ENCODE results near the gene SLC9A9. TPM values are rescaled to one million over a fixed set of nuclear protein-coding genes. Genes with fewer than 3 reads are reported as not detected.

Gene SLC9A9
- total RNA-seq, 1 donor from 2014 or later: 11.4 TPM

DNA sequence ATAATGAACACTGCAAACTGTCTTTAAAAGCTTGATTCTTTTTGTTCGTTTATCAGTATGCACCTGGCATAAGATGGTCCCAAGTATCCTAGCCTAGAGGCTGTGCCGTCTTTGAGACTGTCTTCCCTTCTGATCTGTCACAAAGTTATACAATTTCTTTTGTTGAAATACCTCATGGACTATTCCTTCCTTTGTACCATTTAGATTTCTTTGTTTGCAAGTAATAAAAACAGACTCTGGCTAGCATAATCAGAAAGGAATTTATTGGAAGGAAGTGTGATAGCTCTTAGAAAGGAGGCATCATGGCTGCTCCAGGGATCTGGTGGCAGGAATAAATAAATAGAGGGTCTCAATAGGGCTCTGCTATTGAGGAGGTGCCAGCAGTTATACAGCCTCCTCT is 280.4 kb downstream of the SLC9A9 start:
- TF ChIP-seq CTCF (IDR thresholded peaks at IDR 0.05; ENCODE audit: partially characterized antibody, unreplicated experiment): no peak
- no peaks in the 10 kb centered on the region for H3K36me3 Mint-ChIP-seq (ENCODE audit: unreplicated experiment)
- H3K4me1 Mint-ChIP-seq (ENCODE audit: low read depth, unreplicated experiment): no peaks in the 10 kb centered on the region
- no peak for DNase-seq
- no peaks in the 10 kb centered on the region for H3K27me3 Mint-ChIP-seq (ENCODE audit: unreplicated experiment)
- no peaks in the 10 kb centered on the region for H3K9me3 Mint-ChIP-seq (ENCODE audit: unreplicated experiment)
- H3K4me3 Mint-ChIP-seq (ENCODE audit: unreplicated experiment): no peak overlapping the region
- no peak overlapping the region for H3K27ac Mint-ChIP-seq (ENCODE audit: unreplicated experiment)

- H3K4me1 Mint-ChIP-seq (ENCODE audit: low read depth, unreplicated experiment): no peaks in the 10 kb centered on the region
- DNase-seq: no peak
- H3K36me3 Mint-ChIP-seq (ENCODE audit: unreplicated experiment): no peaks in the 10 kb centered on the region
- no peak overlapping the region for H3K27ac Mint-ChIP-seq (ENCODE audit: unreplicated experiment)
- TF ChIP-seq CTCF (IDR thresholded peaks at IDR 0.05; ENCODE audit: partially characterized antibody, unreplicated experiment): no peak
- no peaks in the 10 kb centered on the region for H3K27me3 Mint-ChIP-seq (ENCODE audit: unreplicated experiment)
- H3K9me3 Mint-ChIP-seq (ENCODE audit: unreplicated experiment): no peaks in the 10 kb centered on the region
- H3K4me3 Mint-ChIP-seq (ENCODE audit: unreplicated experiment): no peak overlapping the region
These were observed 282.3 kb downstream of the SLC9A9 start for GRCh38 chr3:143565951-143566350.

- no peak for DNase-seq
- H3K27ac Mint-ChIP-seq (ENCODE audit: unreplicated experiment): no peak overlapping the region
- no peak for TF ChIP-seq CTCF (IDR thresholded peaks at IDR 0.05; ENCODE audit: partially characterized antibody, unreplicated experiment)
- H3K27me3 Mint-ChIP-seq (ENCODE audit: unreplicated experiment): peaks cover 1% of the 10 kb centered on the region
- no peaks in the 10 kb centered on the region for H3K9me3 Mint-ChIP-seq (ENCODE audit: unreplicated experiment)
- H3K36me3 Mint-ChIP-seq (ENCODE audit: unreplicated experiment): no peaks in the 10 kb centered on the region
- H3K4me3 Mint-ChIP-seq (ENCODE audit: unreplicated experiment): no peak overlapping the region
- no peaks in the 10 kb centered on the region for H3K4me1 Mint-ChIP-seq (ENCODE audit: low read depth, unreplicated experiment)
These were observed 284.5 kb downstream of the SLC9A9 start for GRCh38 chr3:143563786-143564185.

DNA sequence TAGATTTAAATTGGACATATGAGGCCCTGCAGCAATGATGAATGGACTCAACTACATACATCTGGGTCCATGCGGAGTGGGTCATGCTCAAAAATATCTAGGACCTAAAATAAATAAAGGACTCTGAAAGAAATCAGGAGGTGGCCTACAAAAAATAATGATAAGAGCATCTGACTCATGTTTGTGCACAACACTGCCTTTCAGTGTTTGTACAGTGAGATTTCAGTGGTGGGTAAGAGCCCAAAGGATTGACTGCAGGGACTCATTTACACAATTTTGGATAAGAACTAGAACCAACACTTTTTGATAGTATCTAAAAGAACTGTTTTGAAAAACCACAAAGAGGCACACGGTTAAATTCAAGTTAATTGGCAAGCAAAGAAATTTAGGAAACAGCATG is 285.5 kb downstream of the SLC9A9 start:
- TF ChIP-seq CTCF (IDR thresholded peaks at IDR 0.05; ENCODE audit: partially characterized antibody, unreplicated experiment): no peak
- Mint-ChIP-seq H3K36me3 (ENCODE audit: unreplicated experiment) (no peaks in the 10 kb centered on the region), H3K4me1 (ENCODE audit: low read depth, unreplicated experiment) (no peaks in the 10 kb centered on the region), H3K4me3 (ENCODE audit: unreplicated experiment) (no peak overlapping the region), H3K27me3 (ENCODE audit: unreplicated experiment) (peaks cover 1% of the 10 kb centered on the region), H3K27ac (ENCODE audit: unreplicated experiment) (no peak overlapping the region), H3K9me3 (ENCODE audit: unreplicated experiment) (no peaks in the 10 kb centered on the region)
- no peak for DNase-seq

DNA sequence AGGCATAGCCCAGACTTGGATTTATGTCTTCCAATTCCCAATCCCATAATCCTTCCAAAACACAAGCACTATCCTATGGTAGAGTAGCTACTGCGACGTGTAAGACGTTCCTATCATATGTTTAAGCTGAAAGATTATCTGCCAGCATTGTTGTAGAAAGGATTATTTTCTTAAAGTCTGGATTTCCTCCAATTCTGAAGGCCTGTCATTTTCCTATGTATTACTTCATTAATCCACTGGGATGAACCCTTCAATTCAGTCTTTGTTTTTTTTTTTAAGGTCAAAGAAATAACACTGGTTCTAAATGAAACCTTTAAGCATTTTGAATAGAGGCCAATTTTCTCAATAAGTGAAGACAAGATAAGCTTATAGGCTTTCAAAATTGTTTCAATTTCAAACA is 289.0 kb downstream of the SLC9A9 start:
- Mint-ChIP-seq H3K9me3 (ENCODE audit: unreplicated experiment) (peaks cover 8% of the 10 kb centered on the region), H3K27me3 (ENCODE audit: unreplicated experiment) (peaks cover 1% of the 10 kb centered on the region), H3K36me3 (ENCODE audit: unreplicated experiment) (peaks cover 17% of the 10 kb centered on the region), H3K4me1 (ENCODE audit: low read depth, unreplicated experiment) (no peaks in the 10 kb centered on the region), H3K4me3 (ENCODE audit: unreplicated experiment) (no peak overlapping the region), H3K27ac (ENCODE audit: unreplicated experiment) (no peak overlapping the region)
- no peak for DNase-seq
- no peak for TF ChIP-seq CTCF (IDR thresholded peaks at IDR 0.05; ENCODE audit: partially characterized antibody, unreplicated experiment)

Measured in glutamatergic neuron (in vitro differentiated cells).